Gastroesophageal sphincter (tissue), 4 donors: Measurements from ENCODE around the gene ANKS4B. TPM values are rescaled to one million over a fixed set of nuclear protein-coding genes. Genes with fewer than 3 reads are reported as not detected.

Experiments
- ATAC-seq: fragments of 150-250 bp; one replicate; pipeline ENCODE4 v1.9.1; 2016; ENCODE audit warnings: mild to moderate bottlenecking, moderate library complexity
- H3K27ac ChIP-seq, 4 donors: fragments of 200-600 bp; sonication (generic) in 3 of 4; 1 replicate in 3 of 4; 2 replicates in 1 of 4; pipeline ENCODE4 v1.5.1; 2016 to 2019
- H3K27me3 ChIP-seq: fragments of 200-600 bp; sonication (generic); one replicate; pipeline ENCODE4 v1.5.1; 2019
- H3K36me3 ChIP-seq, 2 donors: fragments of 200-600 bp; sonication (generic); one replicate each; pipeline ENCODE4 v1.5.1; 2019; ENCODE audit warnings: control low read depth in 1 of 2
- H3K4me1 ChIP-seq, 3 donors: fragments of 200-600 bp; sonication (generic); 1 replicate in 2 of 3; 2 replicates in 1 of 3; pipeline ENCODE4 v1.5.1; 2016 to 2019; ENCODE audit warnings: control low read depth in 2 of 3
- H3K4me3 ChIP-seq, 2 donors: fragments of 200-600 bp; sonication (generic); one replicate each; pipeline ENCODE4 v1.5.1; 2019; ENCODE audit warnings: mild to moderate bottlenecking in 1 of 2, moderate library complexity in 1 of 2
- H3K9me3 ChIP-seq, 3 donors: fragments of 200-600 bp; sonication (generic); one replicate each; pipeline ENCODE4 v1.5.1; 2017 to 2019; ENCODE audit warnings: control low read depth in 2 of 3
- CTCF ChIP-seq, 4 experiments: fragments of 200-600 bp in 2 of 4; fragments of 450-650 bp in 2 of 4; sonication (generic) in 1 of 4; IDR thresholded peaks; one replicate each; pipeline ENCODE4 v1.5.1; 2017 to 2019; ENCODE audit warnings: antibody characterized with exemption in 4 of 4, mild to moderate bottlenecking in 2 of 4, moderate library complexity in 2 of 4
- EP300 ChIP-seq: sonication (generic); formaldehyde crosslinking; IDR thresholded peaks from one replicate; pipeline ENCODE4 v1.6.1; 2017; ENCODE audit warnings: antibody characterized with exemption, mild to moderate bottlenecking
- POLR2A ChIP-seq, 2 donors: fragments of 450-650 bp; IDR thresholded peaks; one replicate each; pipeline ENCODE4 v1.6.1; 2017; ENCODE audit warnings: antibody characterized with exemption in 2 of 2, mild to moderate bottlenecking in 2 of 2, moderate library complexity in 1 of 2
- POLR2AphosphoS5 ChIP-seq: sonication (generic); formaldehyde crosslinking; IDR thresholded peaks from one replicate; pipeline ENCODE4 v1.6.1; 2017; ENCODE audit warnings: antibody characterized with exemption
- WGBS, 2 donors: methylation state at CpG; one replicate each; pipeline ENCODE4 v1.1.5; 2018; ENCODE audit warnings: low coverage in 1 of 2; 5-methylcytosine and 5-hydroxymethylcytosine counted together
- total RNA-seq, 4 donors: library from RNA; depleted of rRNA; stranded (reverse); fragments of >200 nt; gene quantifications; one replicate each; pipeline ENCODE4 v1.1.0, GENCODE V29; 2016

Gene ANKS4B
- total RNA-seq, 4 donors from 2014 or later: not detected

- Histone ChIP-seq H3K9me3 (no peaks in the 10 kb centered on the region), H3K27me3 (no peaks in the 10 kb centered on the region), H3K36me3 (no peaks in the 10 kb centered on the region), H3K4me1 (peaks cover 0 to 23% (median 4%) of the 10 kb centered on the region in 3 donors), H3K27ac (peak overlapping the region in 3 of 4 donors; percentile 76 to 88 (median 82)), H3K4me3 (peak overlapping the region; percentile 32 to 69)
- WGBS, 2 donors: 0 to 11% methylated on average over 4 of the region's 17 CpGs
- TF ChIP-seq EP300 (no peak), POLR2A (IDR thresholded peaks at IDR 0.05) (no peak), POLR2AphosphoS5 (no peak), CTCF (IDR thresholded peaks at IDR 0.05) (no peak)
- ATAC-seq: no peak
These were observed 68.4 kb downstream of the ANKS4B start for GRCh38 chr16:21301895-21302291.

DNA sequence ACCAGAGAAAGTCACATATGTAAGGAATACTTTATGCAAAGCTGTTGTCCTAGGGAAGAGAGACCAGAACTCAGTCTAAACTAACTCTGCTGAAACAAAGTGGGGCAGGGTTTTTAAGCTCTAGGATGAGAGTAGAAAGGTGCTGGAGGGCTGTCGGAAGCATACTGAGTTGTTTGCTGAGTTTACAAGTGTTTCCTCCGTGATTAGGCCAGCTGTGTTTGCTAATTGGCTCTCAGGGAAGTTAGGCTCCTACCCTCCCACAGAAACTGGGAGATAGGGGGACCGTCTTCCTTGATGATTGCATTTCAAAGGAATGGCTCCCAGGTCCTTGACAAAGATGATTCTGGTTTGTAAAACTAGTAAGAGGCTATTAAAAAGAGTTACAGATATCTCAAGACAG, 69.0 kb downstream of the ANKS4B start:
- Histone ChIP-seq H3K4me3 (no peak overlapping the region), H3K9me3 (no peaks in the 10 kb centered on the region), H3K36me3 (no peaks in the 10 kb centered on the region), H3K27me3 (no peaks in the 10 kb centered on the region), H3K4me1 (peaks cover 0 to 23% (median 4%) of the 10 kb centered on the region in 3 donors), H3K27ac (peak overlapping the region in 2 of 4 donors; percentile 76 to 88)
- ATAC-seq: no peak
- TF ChIP-seq CTCF (IDR thresholded peaks at IDR 0.05) (no peak), POLR2A (IDR thresholded peaks at IDR 0.05) (no peak), POLR2AphosphoS5 (no peak), EP300 (no peak)
- WGBS, 2 donors: 51 to 74% methylated on average over 3 of the region's 3 CpGs

DNA sequence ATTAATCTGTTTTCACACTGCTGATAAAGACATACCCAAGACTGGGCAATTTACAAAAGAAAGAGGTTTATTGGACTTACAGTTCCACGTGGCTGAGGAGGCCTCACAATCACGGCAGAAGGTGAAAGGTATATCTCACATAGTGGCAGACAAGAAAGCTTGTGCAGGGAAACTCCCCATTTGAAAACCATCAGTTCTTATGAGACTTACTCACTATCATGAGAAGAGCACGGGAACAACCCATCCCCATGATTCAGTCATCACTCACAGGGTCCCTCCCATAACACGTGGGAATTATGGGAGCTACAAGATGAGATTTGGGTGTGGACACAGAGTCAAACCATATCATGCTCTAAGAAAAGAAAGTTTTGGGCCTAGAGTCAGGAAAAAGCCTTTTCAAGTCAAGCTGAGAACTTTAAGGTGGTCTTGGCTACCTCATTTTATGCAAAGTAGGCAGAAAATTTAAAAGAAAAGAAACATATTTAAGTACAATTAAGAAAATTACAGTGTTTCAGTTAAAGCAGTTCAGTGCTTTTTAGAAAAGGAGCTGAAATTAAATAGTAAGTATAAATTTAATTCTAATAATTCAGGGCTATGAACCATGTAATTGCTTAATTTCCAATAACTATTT, 69.5 kb downstream of the ANKS4B start:
- H3K36me3 ChIP-seq: no peaks in the 10 kb centered on the region
- H3K27ac ChIP-seq: peak overlapping the region in 2 of 4 donors; percentile 76 to 88
- 42% methylated on average over 4 of the region's 4 CpGs; no CpG with 5 or more reads in 1 of the 2 donors for WGBS, 2 donors
- H3K9me3 ChIP-seq: no peaks in the 10 kb centered on the region
- no peak for TF ChIP-seq POLR2AphosphoS5
- TF ChIP-seq EP300: no peak
- TF ChIP-seq POLR2A (IDR thresholded peaks at IDR 0.05): no peak
- no peak for TF ChIP-seq CTCF (IDR thresholded peaks at IDR 0.05)
- peaks cover 0 to 23% (median 4%) of the 10 kb centered on the region in 3 donors for H3K4me1 ChIP-seq
- no peak overlapping the region for H3K4me3 ChIP-seq
- no peaks in the 10 kb centered on the region for H3K27me3 ChIP-seq
- ATAC-seq: no peak

Other genes with a start within 250 kb of the ANKS4B start
- under 1 TPM in 2 of 4 donors, not detected in 2; 0.13 to 0.15 TPM for gene DNAH3, start 82.9 kb upstream of the ANKS4B start, total RNA-seq
- gene LDAF1, start 75.0 kb upstream of the ANKS4B start, total RNA-seq: 100 to 1,000 TPM; 126 to 170 (median 143) TPM
- gene ZP2, start 22.1 kb upstream of the ANKS4B start, total RNA-seq: not detected
- gene CRYM, start 44.6 kb downstream of the ANKS4B start, total RNA-seq: under 1 TPM in 2 of 4 donors, not detected in 2; 0.27 to 0.79 TPM